ENCODE data around the gene MET. TPM values are rescaled to one million over a fixed set of nuclear protein-coding genes. Genes with fewer than 3 reads are reported as not detected.

The MET gene
- total RNA-seq, 1 experiment from 2014 or later: 5.0 TPM

DNA sequence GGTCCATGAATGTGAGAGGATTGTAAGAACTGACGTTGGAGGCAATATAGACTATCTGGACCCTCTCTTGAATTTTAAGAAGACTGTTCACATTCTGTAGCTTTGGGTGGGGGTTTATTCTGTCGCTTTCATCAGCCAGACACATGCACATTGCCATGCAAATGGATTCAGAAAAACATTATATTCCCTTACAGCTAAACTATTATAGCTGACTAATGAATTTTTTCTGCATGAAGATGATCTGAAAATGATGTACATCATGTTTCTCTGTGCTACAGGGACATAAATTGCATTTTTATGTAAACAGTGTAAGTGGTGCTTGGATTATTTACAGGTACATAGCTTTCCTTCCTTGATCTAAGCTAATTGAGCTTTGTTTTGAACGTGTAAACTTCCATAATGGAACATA, 1.5 kb downstream of the MET start:
- Histone ChIP-seq H4K5ac (ENCODE audit: insufficient read length, low read depth, low read length) (no peak overlapping the region), H3K23me2 (ENCODE audit: insufficient read length, low read depth, low read length, poor library complexity, severe bottlenecking) (peaks cover 13% of the 10 kb centered on the region), H2AFZ (ENCODE audit: low read length) (no peak overlapping the region), H2AK5ac (ENCODE audit: insufficient read length, low read length) (no peak overlapping the region), H3K23ac (ENCODE audit: insufficient read length, low read depth, low read length) (no peak overlapping the region), H3K9me3 (ENCODE audit: control insufficient read depth, low read depth, low read length) (no peaks in the 10 kb centered on the region), H3K9ac (ENCODE audit: extremely low read depth, insufficient read length, low read length) (no peak overlapping the region), H3K4me1 (ENCODE audit: insufficient read depth, low read length) (no peaks in the 10 kb centered on the region), H3K27me3 (ENCODE audit: insufficient read depth, low read length) (no peaks in the 10 kb centered on the region; the same call in 1 of the 2 replicates), H3K79me2 (ENCODE audit: insufficient read depth, low read length) (no peaks in the 10 kb centered on the region), H3K14ac (ENCODE audit: insufficient read depth, low read length) (no peak overlapping the region), H4K20me1 (ENCODE audit: control insufficient read depth, insufficient read depth, insufficient read length) (no peaks in the 10 kb centered on the region), H4K91ac (ENCODE audit: insufficient read length, low read depth, low read length) (no peak overlapping the region), H3K18ac (ENCODE audit: insufficient read length, low read depth, low read length) (no peak overlapping the region), H4K8ac (replicated peaks; ENCODE audit: insufficient read length, low read depth, low read length) (no peak overlapping the region), H3T11ph (ENCODE audit: low read length) (no peak overlapping the region), H2BK5ac (ENCODE audit: insufficient read length, low read length) (no peak overlapping the region), H3K4me2 (ENCODE audit: insufficient read depth, insufficient read length, low read length) (peak overlapping the region; percentile 96), H2BK120ac (ENCODE audit: low read depth, low read length, poor library complexity, severe bottlenecking) (no peak overlapping the region), H3K56ac (ENCODE audit: insufficient read length, low read depth, low read length) (no peak overlapping the region), H3K4ac (ENCODE audit: low read depth, low read length) (no peak overlapping the region), H3K79me1 (ENCODE audit: insufficient read depth, low read depth, low read length, poor library complexity, severe bottlenecking) (no peaks in the 10 kb centered on the region), H2BK12ac (ENCODE audit: insufficient read length, low read depth, low read length) (no peak overlapping the region), H2BK20ac (ENCODE audit: low read depth, low read length, poor library complexity, severe bottlenecking) (no peak overlapping the region), H2BK15ac (ENCODE audit: low read depth, low read length) (no peak overlapping the region), H3K27ac (ENCODE audit: insufficient read length, low read depth, low read length) (no peak overlapping the region)
- peaks cover 36% of the 10 kb centered on the region for H3K27me3 Mint-ChIP-seq (ENCODE audit: low read depth)
- no peaks in the 10 kb centered on the region for H3K9me3 Mint-ChIP-seq
- no peak for TF ChIP-seq CTCF (conservative IDR thresholded peaks at IDR 0.05)
- WGBS (ENCODE audit: extremely low coverage, insufficient read length, low lambda C conversion rate): no CpG with 5 or more reads among the region's 3 CpGs
- no peak for DNase-seq
- H3K4me1 Mint-ChIP-seq: peaks cover 25 to 27% of the 10 kb centered on the region in 2 experiments
- H3K4me3 Mint-ChIP-seq: peak overlapping the region in 1 of 2 experiments; percentile 93; a peak in 3 of 5 replicates
- no peak overlapping the region for H3K27ac Mint-ChIP-seq
- no peaks in the 10 kb centered on the region for H3K36me3 Mint-ChIP-seq (ENCODE audit: insufficient read depth in 1 of 3, low read depth in 3 of 3)

Data from H9 (cell line).